Dendritic cell treated with granulocyte-macrophage colony-stimulating factor and Interleukin-4, amounts not matched to agents 40 ng/mL and 50 ng/mL, for 4 days (primary cell): ENCODE measurements around the gene DAZAP1.

Experiments
- H3K27ac Mint-ChIP-seq: one replicate; pipeline ENCODE4 v1.8.0; 2022; ENCODE audit warnings: mild to moderate bottlenecking, mixed read lengths
- H3K27me3 Mint-ChIP-seq: one replicate; pipeline ENCODE4 v1.8.0; 2022; ENCODE audit warnings: mild to moderate bottlenecking, mixed read lengths
- H3K36me3 Mint-ChIP-seq: one replicate; pipeline ENCODE4 v1.8.0; 2022; ENCODE audit warnings: low read depth, mixed read lengths
- H3K4me1 Mint-ChIP-seq: one replicate; pipeline ENCODE4 v1.8.0; 2022; ENCODE audit warnings: low read depth, mixed read lengths
- H3K4me3 Mint-ChIP-seq: one replicate; pipeline ENCODE4 v1.8.0; 2022; ENCODE audit warnings: mild to moderate bottlenecking, moderate library complexity, mixed read lengths
- H3K9me3 Mint-ChIP-seq: one replicate; pipeline ENCODE4 v1.8.0; 2022; ENCODE audit warnings: mixed read lengths
- intact Hi-C: fragments of 100-400 bp; cut with micrococcal nuclease; formaldehyde crosslinking; loops from one replicate; pipeline ENCODE4 v1.15.0; 2022

DAZAP1 gene

GRCh38 chr19:1482361-1483130 lies 75.2 kb downstream of the DAZAP1 start:
- H3K27me3 Mint-ChIP-seq: peaks cover 3% of the 10 kb centered on the region
- H3K36me3 Mint-ChIP-seq: peaks cover 15% of the 10 kb centered on the region
- peaks cover 20% of the 10 kb centered on the region for H3K4me1 Mint-ChIP-seq
- no peak overlapping the region for H3K4me3 Mint-ChIP-seq
- H3K27ac Mint-ChIP-seq: no peak overlapping the region
- intact Hi-C loops: no loop called here
- no peaks in the 10 kb centered on the region for H3K9me3 Mint-ChIP-seq

- H3K9me3 Mint-ChIP-seq: no peaks in the 10 kb centered on the region
- intact Hi-C loops: no loop called here
- H3K27ac Mint-ChIP-seq: no peak overlapping the region
- peaks cover 23% of the 10 kb centered on the region for H3K4me1 Mint-ChIP-seq
- H3K27me3 Mint-ChIP-seq: peaks cover 3% of the 10 kb centered on the region
- no peak overlapping the region for H3K4me3 Mint-ChIP-seq
- peaks cover 8% of the 10 kb centered on the region for H3K36me3 Mint-ChIP-seq
Measured at GRCh38 chr19:1483131-1483978, 76.0 kb downstream of the DAZAP1 start.

DNA sequence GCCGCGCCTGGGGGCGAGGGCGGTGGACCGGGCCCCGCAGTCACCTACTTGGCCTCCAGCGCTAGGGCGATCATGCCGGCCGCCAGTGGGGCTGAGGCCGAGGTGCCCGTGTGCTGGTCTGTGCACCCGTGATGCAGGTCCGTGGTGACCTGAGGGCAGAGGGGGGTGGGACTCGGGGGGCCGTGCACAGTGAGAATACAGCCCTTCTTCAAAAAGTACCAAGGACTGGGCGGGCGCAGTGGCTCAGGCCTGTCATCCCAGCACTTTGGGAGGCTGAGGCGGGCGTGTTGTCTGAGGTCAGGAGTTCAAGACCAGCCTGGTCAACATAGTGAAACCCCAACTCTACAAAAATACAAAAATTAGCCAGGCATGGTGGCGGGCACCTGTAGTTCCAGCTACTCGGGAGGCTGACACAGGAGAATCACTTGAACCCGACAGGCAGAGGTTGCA lies 76.6 kb downstream of the DAZAP1 start:
- Mint-ChIP-seq H3K27me3 (peaks cover 4% of the 10 kb centered on the region), H3K27ac (no peak overlapping the region), H3K36me3 (peaks cover 5% of the 10 kb centered on the region), H3K4me1 (peaks cover 26% of the 10 kb centered on the region), H3K4me3 (no peak overlapping the region), H3K9me3 (no peaks in the 10 kb centered on the region)
- intact Hi-C loops: no loop called here
